A673 (cell line): ENCODE results near the gene DSG1.

Experiments
- CTCF ChIP-seq: fragments of 300-800, 200-600 bp; sonication (generic); conservative IDR thresholded peaks from 2 replicates; pipeline ENCODE4 v1.5.1; 2017; ENCODE audit warnings: low read depth, mild to moderate bottlenecking, antibody characterized with exemption, low read length, moderate library complexity, mixed read lengths
- EZH2 ChIP-seq: fragments of 200-600 bp; sonication (generic); IDR thresholded peaks from 2 replicates; pipeline ENCODE4 v1.6.1; 2017; ENCODE audit warnings: borderline replicate concordance, low read depth, mild to moderate bottlenecking, mixed read lengths, antibody characterized with exemption, low read length; ENCODE audit not compliant: poor library complexity, severe bottlenecking

GRCh38 chr18:31380912-31381311 is 63.0 kb downstream of the DSG1 start:
- TF ChIP-seq CTCF (no peak), EZH2 (no peak)
